HG02798 (cell line): ENCODE measurements around the gene ZC3H18.
A peak's percentile ranks its signal among the peaks of the same experiment; 100 is the strongest.
"Not testable (repeated sequence)": the region's sequence is repeated elsewhere in the genome, so short reads cannot be mapped to it uniquely, and the experiment has no call there.

Source experiments
- ATAC-seq: cut with Tn5 transposase; IDR thresholded peaks from one replicate; pipeline ENCODE4 v1.9.1; 2021; ENCODE audit warnings: mild to moderate bottlenecking; ENCODE audit not compliant: unreplicated experiment, poor library complexity

Gene ZC3H18

GRCh38 chr16:88665148-88665547 is 94.9 kb downstream of the ZC3H18 start:
- ATAC-seq: no peak

GRCh38 chr16:88665570-88665969 is 95.4 kb downstream of the ZC3H18 start:
- ATAC-seq: no peak

- ATAC-seq: no peak
Measured at GRCh38 chr16:88667461-88667860, 97.3 kb downstream of the ZC3H18 start.

GRCh38 chr16:88669493-88669892 is 99.3 kb downstream of the ZC3H18 start:
- ATAC-seq: not testable (repeated sequence)

GRCh38 chr16:88669980-88670379 is 99.8 kb downstream of the ZC3H18 start:
- ATAC-seq: no peak

GRCh38 chr16:88671806-88672205 is 101.6 kb downstream of the ZC3H18 start:
- ATAC-seq: no peak

GRCh38 chr16:88672776-88673175 is 102.6 kb downstream of the ZC3H18 start:
- ATAC-seq: no peak

- peak; percentile 42 for ATAC-seq
Measured at GRCh38 chr16:88673716-88674379, 103.6 kb downstream of the ZC3H18 start.

- no peak for ATAC-seq
Measured at GRCh38 chr16:88676502-88677242, 106.5 kb downstream of the ZC3H18 start.

GRCh38 chr16:88677721-88678120 is 107.5 kb downstream of the ZC3H18 start:
- no peak for ATAC-seq

GRCh38 chr16:88678224-88678979 is 108.2 kb downstream of the ZC3H18 start:
- no peak for ATAC-seq

- no peak for ATAC-seq
Measured at GRCh38 chr16:88680554-88681083, 110.4 kb downstream of the ZC3H18 start.

- ATAC-seq: peak; percentile 35
Measured at GRCh38 chr16:88681084-88681680, 111.0 kb downstream of the ZC3H18 start.
